ENCODE measurements around the gene KLRK1.
"Not testable (repeated sequence)": the region's sequence is repeated elsewhere in the genome, so short reads cannot be mapped to it uniquely, and the experiment has no call there.

The KLRK1 gene

DNA sequence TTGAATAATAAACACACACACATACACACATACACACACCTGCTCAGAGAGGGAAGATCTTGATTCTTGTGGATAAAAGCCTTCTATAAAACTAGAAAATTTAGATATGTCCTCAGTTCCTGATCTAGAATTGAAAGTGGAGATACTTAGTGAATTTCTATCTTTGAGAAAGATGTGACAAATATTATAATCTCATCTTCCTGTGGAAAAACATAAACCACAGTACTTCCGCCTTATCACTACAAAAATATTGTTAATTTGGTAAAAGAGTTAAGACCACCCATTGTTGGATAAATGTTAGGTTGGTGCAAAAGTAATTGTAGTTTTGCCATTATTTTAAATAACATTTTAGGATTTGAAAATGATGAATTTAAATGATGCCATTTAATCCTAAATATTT, at the start of gene KLRK1:
KLRK1 (minus strand) TSS at position 138 of the 400 bp plus-strand sequence. CDS start 1,231 bp downstream, outside the sequence.
- DNase-seq (ENCODE audit: low read depth in 3 of 3): no peak

GRCh38 chr12:10437601-10438000, 47.8 kb upstream of the KLRK1 start:
- DNase-seq (ENCODE audit: low read depth in 3 of 3): not testable (repeated sequence)

DNA sequence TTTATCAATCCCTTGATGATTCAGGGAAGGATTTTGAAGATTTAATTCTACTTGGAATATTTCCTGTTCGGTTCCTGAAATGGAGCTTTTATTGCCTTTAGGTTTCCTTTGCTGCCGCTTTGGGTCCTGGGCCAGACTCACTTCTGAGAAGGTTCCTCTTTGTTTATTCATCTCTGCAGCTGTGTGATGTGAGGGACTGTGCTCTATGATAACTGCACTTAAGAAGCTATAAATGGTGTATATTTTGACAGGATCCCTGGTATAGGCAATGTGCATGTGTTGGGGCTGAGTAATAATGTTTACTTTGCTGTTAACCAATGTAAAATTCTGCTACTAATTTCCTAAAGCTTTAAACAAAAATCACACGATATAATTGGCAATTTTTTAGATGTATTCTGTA, 46.0 kb upstream of the KLRK1 start, which contains the start of gene KLRC2:
KLRC2 (minus strand) TSS at position 195 of the 400 bp plus-strand sequence; CDS start at position 171, 24 bp downstream.
- DNase-seq (ENCODE audit: low read depth in 3 of 3): not testable (repeated sequence)

DNA sequence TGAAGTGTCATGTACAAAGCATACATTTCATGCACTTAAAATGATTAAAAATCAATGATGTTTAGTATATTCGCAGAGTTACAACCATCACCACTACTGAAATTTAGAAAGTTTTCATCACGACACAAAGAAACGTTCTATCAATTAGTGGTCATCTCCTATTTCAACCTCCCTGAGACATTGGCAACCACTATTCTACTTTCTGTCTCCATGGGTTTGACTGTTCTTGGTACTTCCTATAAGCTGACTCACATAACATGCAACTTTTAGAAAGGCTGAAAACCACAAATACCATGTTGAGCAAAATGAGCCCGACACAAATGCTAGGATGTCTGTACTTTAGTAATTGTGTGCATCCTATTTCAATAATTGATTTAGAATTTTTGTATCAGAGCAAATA, 40.8 kb upstream of the KLRK1 start:
- not testable (repeated sequence) for DNase-seq (ENCODE audit: low read depth in 3 of 3)

DNA sequence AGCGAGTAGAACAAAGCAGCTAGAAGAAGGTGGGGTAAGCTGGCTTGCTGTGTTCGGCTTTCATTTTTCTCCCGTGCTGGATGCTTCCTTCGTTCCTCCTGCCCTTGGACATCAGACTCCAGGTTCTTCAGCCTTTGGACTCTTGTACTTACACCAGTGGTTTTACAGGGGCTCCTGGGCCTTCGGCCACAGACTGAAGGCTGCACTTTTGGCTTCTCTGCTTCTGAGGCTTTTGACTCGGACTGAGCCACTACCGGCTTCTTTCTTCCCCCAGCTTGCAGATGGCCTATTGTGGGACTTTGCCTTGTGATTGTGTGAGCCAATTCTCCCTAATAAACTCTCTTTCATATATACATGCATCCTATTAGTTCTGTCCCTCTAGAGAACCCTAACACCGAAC, 36.1 kb upstream of the KLRK1 start:
- not testable (repeated sequence) for DNase-seq (ENCODE audit: low read depth in 3 of 3)

GRCh38 chr12:10424260-10424899, 34.5 kb upstream of the KLRK1 start:
- not testable (repeated sequence) for DNase-seq (ENCODE audit: low read depth in 3 of 3)

- DNase-seq (ENCODE audit: low read depth in 3 of 3): not testable (repeated sequence)
Measured at GRCh38 chr12:10422159-10422558, 32.3 kb upstream of the KLRK1 start.

- not testable (repeated sequence) for DNase-seq (ENCODE audit: low read depth in 3 of 3)
Measured at GRCh38 chr12:10420334-10420733, 30.5 kb upstream of the KLRK1 start, which contains the start of gene KLRC3. Gene KLRC3, minus strand, starts transcription at chr12:10420595. Its CDS starts 45 bp downstream, at chr12:10420550.

DNA sequence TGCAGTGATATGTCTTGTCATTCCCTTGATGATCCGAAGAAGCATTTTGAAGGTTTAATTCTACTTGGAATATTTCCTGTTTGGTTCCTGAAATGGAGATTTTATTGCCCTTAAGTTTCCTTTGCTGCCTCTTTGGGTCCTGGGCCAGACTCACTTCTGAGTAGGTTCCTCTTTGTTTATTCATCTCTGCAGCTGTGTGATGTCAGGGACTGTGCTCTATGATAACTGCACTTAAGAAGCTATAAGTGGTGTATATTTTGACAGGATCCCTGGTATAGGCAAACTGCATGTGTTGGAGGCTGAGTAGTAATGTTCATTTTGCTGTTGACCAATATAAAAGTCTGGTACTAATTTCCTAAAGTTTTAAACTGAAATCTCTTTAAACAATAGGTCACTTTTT, 19.6 kb upstream of the KLRK1 start, which contains the start of gene KLRC4:
KLRC4 (minus strand) TSS at position 366 of the 400 bp plus-strand sequence; CDS start at position 184, 182 bp downstream.
- DNase-seq (ENCODE audit: low read depth in 3 of 3): no peak

- no peak for DNase-seq (ENCODE audit: low read depth in 3 of 3)
Measured at GRCh38 chr12:10408842-10409241, 19.0 kb upstream of the KLRK1 start.

- no peak for DNase-seq (ENCODE audit: low read depth in 3 of 3)
Measured at GRCh38 chr12:10406725-10407124, 16.9 kb upstream of the KLRK1 start.

- no peak for DNase-seq (ENCODE audit: low read depth in 3 of 3)
Measured at GRCh38 chr12:10405294-10405693, 15.5 kb upstream of the KLRK1 start.

DNA sequence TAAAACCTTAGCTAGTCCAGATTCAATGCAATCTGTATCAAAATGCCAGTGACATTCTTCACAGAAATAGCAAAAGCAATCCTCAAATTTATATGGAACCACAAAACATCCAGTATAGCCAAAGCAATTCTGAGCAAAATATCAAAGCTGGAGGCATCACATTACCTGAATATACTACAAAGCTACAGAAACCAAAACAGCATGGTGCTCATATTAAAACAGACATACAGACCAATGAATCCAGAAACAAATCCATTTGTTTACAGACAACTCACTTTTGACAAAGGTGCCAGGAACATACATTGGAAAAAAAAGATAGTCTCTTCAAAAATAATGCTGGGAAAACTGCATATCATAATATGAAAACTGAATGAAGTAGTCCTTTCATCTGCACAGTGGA, 15.0 kb upstream of the KLRK1 start:
- no peak for DNase-seq (ENCODE audit: low read depth in 3 of 3)

DNA sequence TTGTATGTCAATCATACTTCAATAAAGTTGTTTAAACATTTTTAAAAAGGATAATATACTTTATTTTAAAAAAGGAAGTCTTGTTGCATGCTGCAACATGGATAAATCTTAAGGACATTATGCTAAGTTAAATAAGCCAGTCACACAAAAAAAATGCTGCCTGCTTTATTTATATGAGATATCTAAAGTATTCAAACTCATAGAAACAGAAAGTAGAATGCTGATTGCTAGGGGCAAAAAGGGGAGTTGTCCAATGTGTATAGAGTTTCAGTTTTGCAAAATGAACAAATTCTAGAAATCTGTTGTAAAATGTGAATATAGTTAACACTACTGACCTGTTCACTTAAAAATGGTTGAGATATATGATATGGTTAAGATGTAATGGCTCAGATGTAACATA, 11.0 kb upstream of the KLRK1 start:
- no peak for DNase-seq (ENCODE audit: low read depth in 3 of 3)

GRCh38 chr12:10398168-10398567, 8.3 kb upstream of the KLRK1 start:
- no peak for DNase-seq (ENCODE audit: low read depth in 3 of 3)

- DNase-seq (ENCODE audit: low read depth in 3 of 3): no peak
Measured at GRCh38 chr12:10397296-10397695, 7.5 kb upstream of the KLRK1 start.

GRCh38 chr12:10396176-10396575, 6.3 kb upstream of the KLRK1 start:
- not testable (repeated sequence) for DNase-seq (ENCODE audit: low read depth in 3 of 3)

GRCh38 chr12:10395390-10395998, 5.7 kb upstream of the KLRK1 start:
- no peak for DNase-seq (ENCODE audit: low read depth in 3 of 3)

DNA sequence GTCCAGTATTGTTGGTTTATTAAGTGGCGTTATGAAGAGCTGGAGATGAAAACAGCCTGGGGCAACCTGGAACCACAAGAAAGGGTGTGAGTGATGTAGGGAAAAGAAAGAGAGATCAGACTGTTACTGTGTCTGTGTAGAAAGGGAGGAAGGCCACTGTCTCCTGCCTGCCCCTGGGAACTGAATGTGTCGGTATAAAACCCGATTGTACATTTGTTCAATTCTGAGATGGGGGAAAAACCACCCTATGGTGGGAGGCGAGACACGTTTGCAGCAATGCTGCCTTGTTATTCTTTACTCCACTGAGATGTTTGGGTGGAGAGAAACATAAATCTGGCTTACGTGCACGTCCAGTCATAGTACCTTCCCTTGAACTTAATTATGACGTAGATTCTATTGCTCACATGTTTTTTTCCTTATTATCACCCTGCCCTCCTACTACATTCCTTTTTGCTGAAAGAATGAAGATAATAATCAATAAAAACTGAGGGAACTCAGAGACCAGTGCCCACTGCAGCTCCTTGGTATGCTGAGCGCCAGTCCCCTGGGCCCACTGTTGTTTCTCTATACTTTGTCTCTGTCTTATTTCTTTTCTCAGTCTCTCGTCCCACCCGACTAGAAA, 4.8 kb upstream of the KLRK1 start:
- DNase-seq (ENCODE audit: low read depth in 3 of 3): not testable (repeated sequence)

DNA sequence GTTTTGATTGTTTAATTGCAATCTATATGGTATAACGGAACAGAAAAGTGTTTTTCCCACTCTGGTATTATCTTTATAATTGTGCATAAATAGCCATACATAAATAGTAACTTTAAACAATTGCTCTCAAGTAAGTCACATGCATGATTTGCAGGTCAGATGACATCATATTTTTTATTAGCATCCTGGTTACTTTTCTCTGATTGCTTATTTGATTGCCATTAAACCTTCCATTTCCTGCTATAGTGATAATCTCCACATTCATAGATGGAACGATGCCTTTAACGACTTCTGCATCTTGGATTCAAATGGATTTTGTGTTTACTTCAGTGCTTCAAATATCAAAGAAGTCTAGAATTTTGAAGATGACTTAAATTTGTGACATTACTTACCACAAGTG, 3.5 kb upstream of the KLRK1 start:
- DNase-seq (ENCODE audit: low read depth in 3 of 3): no peak

DNA sequence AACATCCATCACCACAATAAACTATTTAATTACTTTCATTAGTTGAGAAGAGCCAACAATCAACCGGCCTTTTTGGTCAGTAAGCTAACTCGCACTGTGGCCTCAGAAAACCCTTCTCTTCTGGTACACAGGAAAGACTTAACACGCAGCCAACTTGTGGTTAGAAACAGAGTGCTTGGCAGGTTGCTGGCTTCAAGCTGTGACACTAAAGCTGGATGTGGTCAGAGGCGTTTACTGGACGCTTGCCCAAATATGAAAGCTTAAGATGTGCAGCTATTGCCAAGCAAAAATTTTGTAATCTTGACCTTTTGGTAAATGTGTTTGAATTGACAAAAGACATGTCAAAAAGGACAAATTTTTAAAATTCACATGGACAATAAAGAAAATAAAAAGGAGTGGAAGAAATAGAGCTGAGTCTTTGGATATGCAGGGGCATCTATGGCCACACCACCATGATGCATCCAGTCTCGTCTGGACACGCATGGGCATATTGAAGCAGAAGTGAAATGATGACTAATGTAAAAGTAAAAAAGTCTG, 2.6 kb upstream of the KLRK1 start:
- no peak for DNase-seq (ENCODE audit: low read depth in 3 of 3)

DNA sequence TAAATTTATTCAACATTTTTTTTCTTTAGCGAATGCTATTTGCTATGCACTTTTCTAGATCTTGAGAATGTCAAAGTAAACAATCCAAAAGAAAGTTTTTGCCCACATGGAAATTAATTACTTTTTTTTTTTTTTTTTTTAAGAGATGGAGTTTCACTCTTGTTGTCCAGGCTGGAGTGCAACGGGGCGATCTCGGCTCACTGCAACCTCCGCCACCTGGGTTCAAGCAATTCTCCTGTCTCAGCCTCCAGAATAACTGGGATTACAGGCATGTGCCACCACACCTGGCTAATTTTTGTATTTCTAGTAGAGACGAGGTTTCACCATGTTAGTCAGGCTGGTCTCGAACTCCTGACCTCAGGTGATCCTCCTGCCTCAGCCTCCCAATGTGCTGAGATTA, 1.1 kb upstream of the KLRK1 start:
- DNase-seq (ENCODE audit: low read depth in 3 of 3): not testable (repeated sequence)

Measured in stimulated activated CD4-positive, alpha-beta T cell treated with anti-CD3 and anti-CD28 coated beads, TNF-alpha, amount 100 ng/mL, for 48 hours (primary cell).